NB4 (cell line): ENCODE data around the gene GNB4.

Source experiments
- DNase-seq: peaks from one replicate; pipeline ENCODE4 v3.0.0; 2010; ENCODE audit warnings: low read depth
- H3K4me3 ChIP-seq: one replicate; pipeline ENCODE4 v1.5.1; 2011; ENCODE audit warnings: mild to moderate bottlenecking, low read depth, low read length, moderate library complexity
- MYC ChIP-seq: IDR thresholded peaks from 2 replicates; pipeline ENCODE4 v1.6.1; 2011; ENCODE audit warnings: low read depth, low read length
- POLR2A ChIP-seq: IDR thresholded peaks from 2 replicates; pipeline ENCODE4 v1.6.1; 2011; ENCODE audit warnings: mild to moderate bottlenecking; ENCODE audit not compliant: insufficient read length; ENCODE audit errors: extremely low read depth
- TF ChIP-seq, protein P1 (sequence below): IDR thresholded peaks from 2 replicates; pipeline ENCODE4 v1.6.1; 2011; ENCODE audit warnings: low read depth, low read length
- TF ChIP-seq, protein P2 (sequence below): IDR thresholded peaks from one replicate; pipeline ENCODE4 v1.5.1; 2012; ENCODE audit warnings: low read depth, low read length

The GNB4 gene

GRCh38 chr3:179450901-179451264, 387 bp downstream of the GNB4 start:
- TF ChIP-seq, protein P1, sequence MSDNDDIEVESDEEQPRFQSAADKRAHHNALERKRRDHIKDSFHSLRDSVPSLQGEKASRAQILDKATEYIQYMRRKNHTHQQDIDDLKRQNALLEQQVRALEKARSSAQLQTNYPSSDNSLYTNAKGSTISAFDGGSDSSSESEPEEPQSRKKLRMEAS = 0 out of 2 replicates have a peak, but pooled peaks have one; percentile 20
- TF ChIP-seq MYC = 0 out of 2 replicates have a peak, but pooled peaks have one; percentile 9
- TF ChIP-seq, protein P2, sequence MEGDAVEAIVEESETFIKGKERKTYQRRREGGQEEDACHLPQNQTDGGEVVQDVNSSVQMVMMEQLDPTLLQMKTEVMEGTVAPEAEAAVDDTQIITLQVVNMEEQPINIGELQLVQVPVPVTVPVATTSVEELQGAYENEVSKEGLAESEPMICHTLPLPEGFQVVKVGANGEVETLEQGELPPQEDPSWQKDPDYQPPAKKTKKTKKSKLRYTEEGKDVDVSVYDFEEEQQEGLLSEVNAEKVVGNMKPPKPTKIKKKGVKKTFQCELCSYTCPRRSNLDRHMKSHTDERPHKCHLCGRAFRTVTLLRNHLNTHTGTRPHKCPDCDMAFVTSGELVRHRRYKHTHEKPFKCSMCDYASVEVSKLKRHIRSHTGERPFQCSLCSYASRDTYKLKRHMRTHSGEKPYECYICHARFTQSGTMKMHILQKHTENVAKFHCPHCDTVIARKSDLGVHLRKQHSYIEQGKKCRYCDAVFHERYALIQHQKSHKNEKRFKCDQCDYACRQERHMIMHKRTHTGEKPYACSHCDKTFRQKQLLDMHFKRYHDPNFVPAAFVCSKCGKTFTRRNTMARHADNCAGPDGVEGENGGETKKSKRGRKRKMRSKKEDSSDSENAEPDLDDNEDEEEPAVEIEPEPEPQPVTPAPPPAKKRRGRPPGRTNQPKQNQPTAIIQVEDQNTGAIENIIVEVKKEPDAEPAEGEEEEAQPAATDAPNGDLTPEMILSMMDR = no peak
- TF ChIP-seq POLR2A = no peak
- peak overlapping the region; percentile 81 for H3K4me3 ChIP-seq
- peak; percentile 64 for DNase-seq

GRCh38 chr3:179450261-179450701, 989 bp downstream of the GNB4 start:
- peak overlapping the region; percentile 81 for H3K4me3 ChIP-seq
- TF ChIP-seq, protein P1 = no peak
- TF ChIP-seq MYC (no peak), POLR2A (no peak)
- TF ChIP-seq, protein P2 = no peak
- DNase-seq = peak; percentile 39

DNA sequence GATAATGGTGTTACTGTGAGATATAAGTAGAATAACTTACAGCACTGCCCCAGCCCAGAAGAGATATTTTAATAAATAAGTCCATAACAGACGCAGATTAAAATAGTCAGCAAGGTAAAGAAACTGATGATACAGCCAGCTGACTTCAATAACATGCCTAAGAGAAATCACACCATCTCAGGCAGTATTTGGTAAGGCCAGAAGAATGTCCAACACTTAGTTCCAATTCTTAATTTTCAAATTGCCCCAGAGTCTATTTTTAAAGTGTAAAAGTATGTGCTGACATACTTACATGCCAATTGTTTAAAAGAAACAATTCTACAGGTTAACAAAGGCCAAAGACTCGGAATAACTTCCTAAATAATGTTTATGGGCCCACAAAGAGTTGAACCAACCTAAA, 1.6 kb downstream of the GNB4 start:
- peak overlapping the region; percentile 81 for H3K4me3 ChIP-seq
- TF ChIP-seq, protein P1 = no peak
- TF ChIP-seq POLR2A (no peak), MYC (no peak)
- TF ChIP-seq, protein P2 = no peak
- DNase-seq = no peak

- H3K4me3 ChIP-seq = no peak overlapping the region
- no peak for DNase-seq
- TF ChIP-seq, protein P2 = no peak
- TF ChIP-seq, protein P1 = no peak
- TF ChIP-seq MYC (no peak), POLR2A (no peak)
These were observed 4.0 kb downstream of the GNB4 start for GRCh38 chr3:179447251-179447650.

DNA sequence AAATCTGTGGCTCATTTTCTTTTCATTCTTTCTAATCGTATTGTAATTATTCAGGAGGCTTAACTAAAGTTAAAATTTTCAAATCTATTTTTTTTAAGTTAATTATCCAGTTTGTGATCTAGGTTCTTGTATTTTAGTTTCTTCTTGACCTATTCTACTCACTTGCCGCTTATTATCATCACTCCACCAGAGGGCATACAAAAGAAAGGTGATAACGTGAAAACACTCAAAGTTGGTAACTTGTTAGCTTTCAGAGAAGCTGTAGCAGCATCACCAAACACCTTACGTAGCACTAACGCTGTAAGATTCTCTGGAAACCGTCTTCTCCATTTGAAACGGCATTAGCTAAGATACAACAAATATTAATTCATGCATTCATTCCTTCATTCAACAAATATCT, 4.8 kb downstream of the GNB4 start:
- no peak for TF ChIP-seq POLR2A
- TF ChIP-seq, protein P2 = peak; percentile 28
- DNase-seq = peak; percentile 48
- H3K4me3 ChIP-seq = no peak overlapping the region

DNA sequence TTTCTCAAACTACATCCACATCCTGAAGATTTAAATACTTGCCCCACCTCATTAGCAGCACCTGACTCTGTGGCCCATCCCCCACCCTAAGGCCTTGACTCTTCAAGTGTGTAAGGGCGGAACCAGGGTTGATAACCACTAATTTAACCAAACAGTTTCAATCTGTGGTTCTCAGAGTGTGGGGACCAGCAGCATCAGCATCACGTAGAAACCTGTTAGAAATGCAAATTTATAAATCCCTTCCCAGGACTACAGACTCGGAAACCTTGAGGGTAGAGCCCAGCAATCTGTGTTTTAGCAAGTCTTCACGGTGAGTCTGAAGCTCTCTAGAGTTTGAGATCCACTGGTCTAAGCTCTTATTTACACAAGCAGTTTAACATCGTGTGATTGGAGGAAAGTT, 12.4 kb downstream of the GNB4 start:
- DNase-seq = no peak
- TF ChIP-seq, protein P2 = no peak
- TF ChIP-seq, protein P1 = no peak
- TF ChIP-seq MYC = no peak
- no peak for TF ChIP-seq POLR2A
- H3K4me3 ChIP-seq = no peak overlapping the region
